ENCODE measurements around the gene ARHGAP8.
"Not testable (repeated sequence)": the region's sequence is repeated elsewhere in the genome, so short reads cannot be mapped to it uniquely, and the experiment has no call there.

ARHGAP8 gene

GRCh38 chr22:44838316-44839016 is 86.1 kb downstream of the ARHGAP8 start:
- no peak for DNase-seq

GRCh38 chr22:44839061-44839460 is 86.7 kb downstream of the ARHGAP8 start:
- DNase-seq: no peak

- DNase-seq: no peak
Measured at GRCh38 chr22:44839721-44840120, 87.3 kb downstream of the ARHGAP8 start.

- no peak for DNase-seq
Measured at GRCh38 chr22:44840611-44841322, 88.4 kb downstream of the ARHGAP8 start.

- no peak for DNase-seq
Measured at GRCh38 chr22:44842417-44842816, 90.0 kb downstream of the ARHGAP8 start.

GRCh38 chr22:44845191-44845590 is 92.8 kb downstream of the ARHGAP8 start:
- DNase-seq: no peak

- no peak for DNase-seq
Measured at GRCh38 chr22:44845796-44846720, 93.7 kb downstream of the ARHGAP8 start.

- DNase-seq: no peak
Measured at GRCh38 chr22:44846726-44847275, 94.4 kb downstream of the ARHGAP8 start.

GRCh38 chr22:44847380-44847779 is 95.0 kb downstream of the ARHGAP8 start:
- DNase-seq: no peak

GRCh38 chr22:44847892-44848291 is 95.5 kb downstream of the ARHGAP8 start:
- no peak for DNase-seq

- no peak for DNase-seq
Measured at GRCh38 chr22:44848296-44848741, 95.9 kb downstream of the ARHGAP8 start.

GRCh38 chr22:44848791-44849420 is 96.5 kb downstream of the ARHGAP8 start:
- DNase-seq: no peak

- peak; percentile 6 for DNase-seq
Measured at GRCh38 chr22:44850946-44851345, 98.6 kb downstream of the ARHGAP8 start.

- peak; percentile 47 for DNase-seq
Measured at GRCh38 chr22:44854641-44855040, 102.3 kb downstream of the ARHGAP8 start.

GRCh38 chr22:44855855-44856254 is 103.5 kb downstream of the ARHGAP8 start:
- DNase-seq: peak; percentile 50

- DNase-seq: not testable (repeated sequence)
Measured at GRCh38 chr22:44858819-44859218, 106.4 kb downstream of the ARHGAP8 start.

- DNase-seq: no peak
Measured at GRCh38 chr22:44859641-44860040, 107.3 kb downstream of the ARHGAP8 start.

- no peak for DNase-seq
Measured at GRCh38 chr22:44860311-44860710, 107.9 kb downstream of the ARHGAP8 start.

GRCh38 chr22:44861245-44861644 is 108.9 kb downstream of the ARHGAP8 start:
- no peak for DNase-seq

GRCh38 chr22:44862281-44862680 is 109.9 kb downstream of the ARHGAP8 start:
- DNase-seq: no peak

- no peak for DNase-seq
Measured at GRCh38 chr22:44862981-44863860, 110.8 kb downstream of the ARHGAP8 start.

All from activated effector memory CD4-positive, alpha-beta T cell treated with anti-CD3 and anti-CD28 coated beads, Interleukin-2, amount 50 U/mL, for 16 hours (primary cell).